HG02759 (cell line): ENCODE data around the gene EPB41L1.
"Not testable (repeated sequence)": the region's sequence is repeated elsewhere in the genome, so short reads cannot be mapped to it uniquely, and the experiment has no call there.

Experiments used
- ATAC-seq: cut with Tn5 transposase; IDR thresholded peaks from one replicate; pipeline ENCODE4 v1.9.1; 2021; ENCODE audit warnings: mild to moderate bottlenecking, moderate library complexity; ENCODE audit not compliant: unreplicated experiment

Gene EPB41L1

DNA sequence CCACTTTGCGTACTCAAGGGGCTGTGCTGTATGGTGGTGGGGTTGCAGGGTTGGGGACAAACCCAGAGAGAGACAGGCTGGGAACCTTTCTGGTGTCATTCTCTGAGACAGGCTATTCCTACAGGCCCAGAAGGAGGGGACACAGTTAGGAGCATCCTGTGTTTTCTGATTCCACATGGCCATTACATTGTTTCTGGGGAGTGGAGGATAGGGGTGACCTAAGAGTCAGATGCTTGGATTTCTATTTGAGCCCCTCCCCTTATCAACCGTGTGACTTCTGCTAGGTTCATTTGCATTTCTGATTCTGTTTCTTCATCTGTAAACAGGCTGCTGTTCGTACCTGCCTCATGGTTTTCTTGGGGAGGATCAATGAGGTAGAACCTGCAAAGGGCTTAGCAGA, 29.4 kb upstream of the EPB41L1 start:
- ATAC-seq, result no peak

DNA sequence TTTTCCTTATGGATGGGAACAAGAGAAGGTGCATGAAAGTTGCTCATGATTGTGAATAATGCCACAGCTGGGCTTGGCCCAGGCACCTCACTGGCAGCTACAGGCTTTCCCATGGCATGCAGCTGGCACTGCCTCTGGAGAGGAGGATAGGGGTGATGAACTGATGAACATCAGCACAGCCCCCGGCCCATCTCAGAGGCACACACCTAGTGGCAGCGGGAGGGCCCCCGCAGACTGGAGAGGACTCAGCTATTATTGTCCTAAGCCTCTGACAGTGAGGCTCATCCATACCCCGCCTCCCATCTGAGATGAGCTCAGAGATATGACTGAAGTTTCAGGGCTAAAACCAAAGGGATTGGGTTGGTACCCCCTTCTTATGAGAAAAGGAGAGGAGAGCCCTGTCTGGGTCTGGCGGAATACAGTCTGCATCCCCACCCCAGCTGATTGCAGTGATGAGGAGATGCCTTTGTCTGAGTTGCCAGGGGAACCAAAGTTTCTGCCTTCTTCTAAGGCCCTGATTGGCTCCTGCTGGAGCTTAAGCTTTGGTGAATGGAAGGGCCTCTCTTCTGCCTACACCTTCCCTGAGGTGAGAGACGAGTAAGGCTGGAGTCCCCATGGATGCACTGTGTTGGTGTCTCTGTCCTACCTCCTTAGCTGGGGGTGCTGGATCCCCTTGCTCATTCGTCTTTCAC, 27.6 kb upstream of the EPB41L1 start:
- ATAC-seq, result no peak

DNA sequence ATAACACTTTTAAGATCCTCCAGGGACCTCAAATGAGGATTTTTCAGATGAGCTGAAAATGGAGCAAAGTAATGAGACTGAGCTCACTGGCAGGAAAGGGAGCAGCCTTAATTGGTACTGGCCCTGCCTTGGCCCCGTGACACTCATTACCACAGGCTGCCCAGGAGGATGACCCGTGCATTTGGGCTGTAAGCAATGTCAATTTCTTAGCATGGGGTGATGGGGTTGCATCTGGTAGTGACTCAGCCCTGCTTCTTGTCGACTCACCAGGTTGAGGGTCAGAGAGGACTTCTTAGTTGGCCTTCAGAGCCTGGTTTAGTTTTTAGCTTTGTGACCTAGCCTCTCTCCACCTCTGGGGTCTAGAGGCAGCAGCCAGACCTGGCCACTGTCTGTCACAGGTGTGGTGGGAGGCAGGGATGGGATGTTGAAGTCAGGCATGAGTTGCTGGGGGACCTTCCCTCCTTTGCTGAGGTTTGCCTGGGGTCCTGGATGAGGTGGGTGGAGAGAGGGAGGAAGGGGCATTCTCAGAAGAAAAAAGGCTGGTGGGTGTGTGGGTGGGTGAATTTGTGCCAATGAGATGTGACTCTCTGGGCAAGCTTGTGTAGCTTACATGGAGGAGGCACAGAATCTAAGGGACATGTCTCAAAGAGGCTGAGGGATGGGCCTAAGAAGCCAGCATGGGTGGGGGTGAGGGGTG, 25.9 kb upstream of the EPB41L1 start:
- ATAC-seq, result no peak

DNA sequence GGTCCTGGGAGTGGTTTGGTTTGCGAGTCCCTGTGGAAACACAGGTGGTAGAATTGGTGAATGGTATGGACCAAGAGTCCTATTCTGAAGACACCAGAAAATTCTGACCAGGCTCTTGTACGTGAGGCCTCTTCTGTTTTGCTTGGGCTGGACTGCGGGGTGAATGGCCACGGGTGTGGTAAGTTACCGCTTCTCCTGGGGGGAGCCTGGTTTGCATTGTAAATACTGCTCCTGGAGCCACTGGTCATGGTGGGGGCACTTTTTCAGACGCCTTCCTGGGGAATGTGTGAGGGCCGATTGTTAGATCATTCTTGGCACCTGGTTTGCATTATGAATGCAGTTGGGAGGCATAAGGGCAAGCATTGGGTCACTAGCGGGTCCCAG, 25.4 kb upstream of the EPB41L1 start:
- ATAC-seq, result no peak

DNA sequence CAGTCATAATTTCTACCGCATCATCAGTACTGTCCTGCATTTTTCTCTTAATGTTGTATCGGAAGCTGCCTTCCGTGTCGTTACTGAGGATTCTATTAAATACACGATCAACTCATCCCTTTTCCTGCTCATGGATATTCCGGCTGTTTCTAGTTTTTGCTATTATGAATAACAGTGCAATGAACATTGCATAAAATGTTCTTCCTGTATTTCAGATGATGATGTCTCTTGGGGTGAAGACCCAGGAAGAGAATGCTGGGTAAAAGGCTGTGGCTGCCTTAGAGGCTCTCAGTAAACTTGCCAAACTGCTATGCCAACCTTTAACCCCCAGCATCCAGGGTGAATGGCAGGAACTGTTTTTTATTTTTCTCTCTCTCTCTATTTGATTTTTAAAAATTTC, 24.1 kb upstream of the EPB41L1 start:
- ATAC-seq, result no peak

DNA sequence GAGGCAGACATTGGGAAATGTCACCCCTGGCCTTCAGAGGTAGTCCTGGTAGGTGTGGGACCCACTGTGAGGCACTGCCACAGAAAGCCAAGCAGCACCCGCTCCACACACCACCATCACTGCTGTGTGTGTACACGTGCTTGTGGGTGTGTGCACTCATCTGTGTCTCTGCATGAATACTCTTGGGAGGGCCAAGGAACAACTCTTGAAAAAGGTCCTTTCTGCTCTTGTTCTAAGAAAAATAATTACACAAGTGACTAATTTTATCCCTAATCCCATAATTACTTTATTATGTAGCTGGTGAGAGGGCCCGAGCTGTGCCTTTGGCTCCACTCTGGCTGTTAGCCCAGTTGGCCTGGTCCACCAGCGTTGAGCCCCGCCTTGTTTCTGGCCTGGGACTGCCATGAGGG, 21.7 kb upstream of the EPB41L1 start:
- ATAC-seq, result no peak

DNA sequence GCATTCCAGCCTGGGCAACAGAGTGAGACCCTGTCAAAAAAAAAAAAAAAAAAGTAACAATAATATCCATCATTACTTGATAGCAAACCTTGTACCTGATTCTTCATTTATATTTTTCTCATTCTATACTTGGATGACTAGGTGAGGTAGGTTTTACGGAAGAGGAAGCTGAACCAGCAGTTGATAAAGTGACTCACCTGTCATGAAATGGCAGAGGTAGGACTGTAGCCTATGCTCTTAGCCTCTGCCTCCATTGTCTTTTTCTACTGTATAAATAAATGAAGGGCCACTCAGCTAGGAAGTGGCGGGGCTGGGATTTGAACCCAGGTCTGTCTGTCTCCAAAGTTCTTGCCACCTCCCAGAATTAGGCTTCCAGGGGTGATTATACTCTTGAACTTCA, 20.7 kb upstream of the EPB41L1 start:
- no peak for ATAC-seq

DNA sequence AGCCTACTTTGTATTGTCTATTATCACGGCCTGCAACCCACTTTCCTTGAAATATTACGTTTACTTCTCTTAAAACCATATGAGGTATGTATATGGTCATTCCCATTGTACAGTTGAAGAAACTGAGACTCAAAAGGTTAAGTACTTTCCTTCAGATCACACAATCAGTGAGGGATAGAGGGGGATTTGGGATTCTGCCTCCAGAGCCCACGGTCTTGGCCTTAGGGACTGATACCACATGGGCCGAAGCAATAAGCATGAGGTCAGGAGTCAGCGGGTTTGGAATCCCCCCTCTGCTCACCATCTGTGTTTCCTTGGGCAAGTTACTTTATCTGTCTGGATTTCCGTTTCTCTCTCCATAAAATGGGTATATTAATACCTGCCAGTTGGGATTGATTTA, 19.4 kb upstream of the EPB41L1 start:
- no peak for ATAC-seq

DNA sequence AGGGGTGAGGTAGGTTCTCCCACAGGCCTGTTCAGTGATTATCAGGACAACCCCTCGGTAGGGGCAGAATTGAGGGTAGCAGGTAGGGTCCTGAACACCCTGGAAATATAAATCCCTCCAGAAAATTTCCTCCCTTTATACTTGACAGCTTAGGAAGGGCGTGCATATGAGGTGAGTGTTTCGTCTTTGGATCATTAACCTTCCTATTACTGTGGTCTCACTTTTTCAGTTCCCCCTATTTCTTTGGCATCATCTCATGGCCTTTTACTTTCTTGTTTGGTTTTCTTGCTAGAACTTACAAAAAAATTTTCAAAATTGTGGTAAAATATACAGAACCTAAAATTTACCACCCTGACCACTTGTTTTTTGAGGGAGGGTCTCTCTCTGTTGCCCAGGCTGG, 18.7 kb upstream of the EPB41L1 start:
- no peak for ATAC-seq

DNA sequence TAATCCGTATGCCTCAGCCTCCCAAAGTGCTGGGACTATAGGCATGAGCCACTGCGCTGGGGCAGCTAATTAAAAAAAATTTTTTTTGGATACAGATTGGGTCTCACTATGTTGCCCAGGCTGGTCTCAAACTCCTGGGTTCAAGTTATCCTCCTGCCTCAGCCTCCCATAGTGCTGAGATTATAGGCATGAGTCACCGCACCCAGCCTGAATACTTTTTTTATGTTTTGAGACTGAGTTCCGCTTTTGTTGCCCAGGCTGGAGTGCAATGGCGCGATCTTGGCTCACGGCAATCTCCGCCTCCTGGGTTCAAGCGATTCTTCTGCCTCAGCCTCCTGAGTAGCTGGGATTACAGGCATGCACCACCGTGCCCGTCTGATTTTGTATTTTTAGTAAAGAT, 17.2 kb upstream of the EPB41L1 start:
- ATAC-seq, result not testable (repeated sequence)

DNA sequence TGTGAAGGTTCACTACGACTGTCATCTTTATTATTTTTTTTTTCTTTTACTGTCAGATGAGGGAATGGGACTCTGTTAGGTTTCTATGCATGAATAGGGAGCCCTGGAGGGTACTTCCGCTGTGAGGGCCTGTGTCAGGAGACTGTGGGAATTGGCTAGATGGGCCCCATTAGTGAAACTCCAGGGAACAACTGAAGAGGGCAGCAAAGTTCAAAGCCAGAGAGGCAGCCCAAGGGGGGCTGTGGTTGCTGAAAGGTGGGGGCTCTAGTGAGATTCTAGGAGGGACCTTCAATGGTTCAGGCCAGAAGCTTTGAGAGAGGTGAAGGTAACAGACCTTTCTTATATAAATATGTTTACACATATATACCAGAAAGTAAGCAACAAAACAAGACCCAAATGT, 13.2 kb upstream of the EPB41L1 start:
- ATAC-seq, result no peak

DNA sequence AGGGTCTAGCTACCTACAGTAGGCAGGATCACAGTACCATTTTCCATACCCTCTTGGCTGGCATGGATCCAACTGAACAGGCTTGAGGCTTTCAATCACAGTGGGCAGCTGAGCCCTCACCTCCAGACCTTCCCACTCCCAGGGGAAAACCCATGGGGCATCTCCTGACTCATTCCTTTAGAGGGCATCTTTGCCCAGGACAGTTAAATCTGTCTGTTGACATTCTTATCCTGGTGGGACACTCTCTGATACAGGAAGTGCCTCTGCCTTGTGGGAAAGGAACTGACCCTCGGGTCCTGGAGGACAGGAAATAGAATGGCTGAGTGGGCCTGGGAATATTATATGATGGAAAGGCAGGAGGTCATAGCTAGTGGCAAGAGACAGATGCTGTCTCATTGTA, 10.2 kb upstream of the EPB41L1 start:
- no peak for ATAC-seq

DNA sequence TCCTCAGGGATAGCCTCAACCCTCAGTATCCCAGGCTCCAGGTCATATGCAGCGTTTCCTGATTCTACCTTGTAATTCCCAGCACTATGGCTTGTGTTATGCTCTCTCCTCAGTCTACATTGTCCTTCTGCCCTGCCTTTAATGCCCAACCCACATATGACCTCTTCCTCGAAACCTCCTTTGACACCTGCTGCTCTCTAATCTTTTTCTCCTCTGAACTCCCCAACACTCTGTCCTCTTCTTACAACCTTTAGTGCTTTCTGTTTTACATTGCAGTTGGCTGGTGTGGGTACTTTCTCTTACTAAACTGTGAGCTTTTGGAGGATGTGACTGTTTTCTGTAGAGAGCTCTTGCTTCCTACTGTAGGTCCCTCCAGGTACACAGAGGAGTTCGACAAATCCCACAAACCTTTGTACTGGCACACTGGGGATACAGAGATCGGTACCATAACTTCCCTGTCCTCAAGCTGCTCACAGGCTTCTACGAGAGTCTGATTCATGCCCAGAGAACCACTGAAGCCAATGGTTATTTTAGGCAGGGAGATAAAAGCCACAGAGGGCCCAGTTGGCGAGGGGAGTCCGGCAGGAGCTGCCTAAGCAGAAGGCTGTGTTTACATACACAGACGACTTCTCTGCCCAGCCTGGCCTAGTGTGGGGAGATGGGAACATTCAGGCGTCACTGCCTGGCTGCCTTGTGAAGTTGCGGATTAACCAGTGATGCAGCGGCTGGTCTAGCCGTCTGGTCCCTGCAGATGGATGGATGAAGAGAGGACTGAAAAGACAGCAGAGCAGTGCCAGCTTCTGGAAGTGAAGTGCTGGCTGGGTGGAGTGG, 8.4 kb upstream of the EPB41L1 start:
- ATAC-seq, result no peak

DNA sequence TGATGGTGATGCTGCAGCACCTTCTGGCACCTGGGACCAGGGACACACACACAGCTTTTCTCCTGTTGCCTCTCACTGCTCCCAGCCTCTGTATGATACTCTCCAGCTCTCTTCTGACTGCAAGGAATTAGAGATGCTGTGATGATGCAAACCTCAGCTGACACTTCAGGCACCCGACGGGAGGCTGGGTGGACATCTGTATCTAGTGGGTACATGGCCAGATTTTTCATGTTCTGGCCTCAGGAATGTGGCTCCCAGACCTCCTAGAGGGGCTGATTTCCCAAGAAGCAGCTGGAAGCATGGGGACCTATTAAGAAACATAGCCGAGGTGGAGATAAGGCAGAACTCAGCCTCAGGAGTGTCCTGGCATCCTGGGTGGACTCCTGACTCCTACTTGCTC, 6.8 kb upstream of the EPB41L1 start:
- no peak for ATAC-seq

DNA sequence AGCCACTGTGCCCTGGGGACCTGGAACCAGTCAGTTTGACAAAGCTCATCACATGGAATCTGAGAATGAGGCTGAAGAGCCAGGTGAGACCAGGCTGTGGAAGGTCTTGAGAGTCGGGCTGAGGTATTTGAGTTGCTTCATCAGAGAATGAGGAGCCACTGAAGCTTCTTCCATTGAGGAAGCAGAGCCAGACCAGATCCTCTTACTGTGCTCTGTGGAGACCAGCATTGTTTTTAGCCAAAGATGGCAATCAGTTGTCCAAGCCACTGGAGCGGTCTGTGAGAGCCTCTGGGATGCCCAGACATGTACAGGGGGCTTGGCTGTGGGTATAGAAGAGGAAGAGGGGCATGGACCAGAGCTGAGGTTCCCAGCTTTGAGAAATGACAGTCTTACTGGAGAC, 6.1 kb upstream of the EPB41L1 start:
- ATAC-seq, result no peak

DNA sequence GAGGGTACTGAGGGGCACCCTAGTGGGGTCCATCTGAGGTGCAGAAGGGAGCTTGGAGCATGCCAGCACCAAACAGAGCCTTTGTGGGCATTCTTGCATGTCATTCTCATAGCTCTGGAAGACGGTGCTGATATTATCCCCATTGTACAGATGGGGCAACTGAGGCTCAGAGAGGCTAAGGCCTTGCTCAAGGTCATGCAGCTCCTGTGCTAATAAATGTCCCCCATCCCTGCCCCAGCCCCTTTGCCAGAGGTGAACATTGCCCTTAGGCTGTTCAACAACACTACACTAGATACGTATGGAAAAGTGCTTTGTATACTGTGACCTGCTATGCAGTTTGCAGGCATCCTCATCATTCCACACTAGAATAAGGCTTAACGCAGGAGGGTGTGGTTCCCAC, 5.5 kb upstream of the EPB41L1 start:
- ATAC-seq, result no peak

DNA sequence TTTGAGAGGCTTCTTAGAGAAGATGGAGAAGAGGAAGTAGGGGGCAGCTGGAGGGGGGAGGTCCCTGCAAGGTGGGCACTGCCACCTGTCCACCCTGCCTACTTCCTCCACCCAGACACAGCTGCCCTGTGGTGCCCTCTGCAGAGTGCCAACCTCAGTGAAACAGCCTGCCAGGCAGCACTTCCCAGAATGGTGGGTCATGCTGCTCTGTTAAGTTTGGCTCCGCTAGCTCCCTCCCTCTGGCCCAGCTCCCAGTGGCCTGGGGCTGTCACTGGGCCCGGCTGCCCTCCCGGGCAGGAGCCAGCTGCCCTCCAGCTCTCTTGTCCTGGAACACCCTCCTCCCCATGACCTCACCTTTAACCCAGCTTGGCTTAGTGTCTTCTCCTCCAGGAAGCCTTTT, 5.1 kb upstream of the EPB41L1 start:
- ATAC-seq, result no peak

DNA sequence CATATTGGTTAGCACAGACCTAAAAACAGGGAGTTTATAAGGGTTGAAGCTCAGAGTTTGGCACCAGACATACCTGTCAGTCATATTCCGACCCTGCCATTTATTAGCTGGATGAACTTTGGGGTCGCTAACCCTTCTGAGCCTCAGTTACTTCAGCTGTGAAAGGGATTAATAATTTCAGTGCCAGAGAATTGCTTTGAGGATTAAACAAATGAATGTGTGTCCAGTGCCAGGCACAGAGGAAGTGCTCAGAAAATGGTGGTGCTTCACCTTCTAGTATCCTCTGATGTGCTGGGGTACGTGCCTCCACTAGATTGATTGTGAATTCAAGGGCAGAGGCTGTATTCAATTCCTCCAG, 4.1 kb upstream of the EPB41L1 start:
- ATAC-seq, result no peak

DNA sequence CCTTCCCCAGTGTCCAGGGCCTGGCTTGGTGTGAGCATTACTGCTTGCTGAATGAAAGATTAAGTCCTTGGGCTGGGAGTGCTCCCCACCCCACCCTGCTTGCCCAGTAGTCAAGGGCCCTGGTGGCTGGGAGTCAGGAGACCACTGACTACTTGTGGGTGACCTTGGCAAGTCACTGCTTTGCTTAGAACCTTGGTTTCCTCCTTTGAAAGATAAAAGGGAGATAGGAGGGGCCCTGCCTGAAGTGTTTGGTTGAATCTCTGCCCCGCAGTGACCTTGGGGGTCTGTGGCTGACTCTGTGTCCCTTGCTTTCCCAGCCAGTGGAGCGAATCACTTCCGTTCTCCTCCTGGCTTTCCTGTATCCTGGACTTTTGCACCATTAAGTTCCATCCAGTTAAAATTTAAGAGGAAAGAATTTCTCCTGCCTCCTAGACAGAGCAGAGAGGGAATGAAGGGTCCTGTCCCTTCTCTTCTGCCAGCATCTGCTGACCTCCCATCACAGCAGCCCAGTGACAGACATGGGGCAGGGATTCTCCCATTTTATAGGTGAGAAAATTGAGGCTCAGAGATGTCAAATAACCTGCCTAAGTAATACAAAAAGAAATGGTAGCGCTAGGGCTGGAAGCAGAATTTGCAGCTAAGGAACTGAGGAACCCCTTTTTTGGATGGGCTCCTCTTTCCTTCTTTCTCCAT, 3.5 kb upstream of the EPB41L1 start:
- ATAC-seq, result no peak

DNA sequence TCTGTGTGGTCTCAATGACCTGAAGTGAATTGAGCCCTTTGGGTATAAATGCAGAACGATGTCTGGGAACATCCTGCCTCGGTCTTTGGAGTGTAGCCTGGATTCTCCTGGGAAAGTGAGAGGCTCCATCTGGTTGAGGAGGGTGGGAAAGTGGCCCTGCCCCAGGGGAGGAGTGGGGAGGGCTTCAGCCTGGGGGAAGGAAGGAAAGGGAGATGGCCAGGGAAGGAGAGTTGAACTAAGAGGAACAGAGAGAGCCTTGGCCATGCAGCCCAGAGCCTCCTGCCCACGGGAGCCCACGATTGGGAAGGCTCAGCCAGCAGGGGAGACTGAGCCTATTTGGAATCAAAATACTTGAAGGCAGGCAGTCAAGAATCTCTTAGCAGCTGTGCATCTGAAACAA, 2.3 kb upstream of the EPB41L1 start:
- ATAC-seq, result no peak

DNA sequence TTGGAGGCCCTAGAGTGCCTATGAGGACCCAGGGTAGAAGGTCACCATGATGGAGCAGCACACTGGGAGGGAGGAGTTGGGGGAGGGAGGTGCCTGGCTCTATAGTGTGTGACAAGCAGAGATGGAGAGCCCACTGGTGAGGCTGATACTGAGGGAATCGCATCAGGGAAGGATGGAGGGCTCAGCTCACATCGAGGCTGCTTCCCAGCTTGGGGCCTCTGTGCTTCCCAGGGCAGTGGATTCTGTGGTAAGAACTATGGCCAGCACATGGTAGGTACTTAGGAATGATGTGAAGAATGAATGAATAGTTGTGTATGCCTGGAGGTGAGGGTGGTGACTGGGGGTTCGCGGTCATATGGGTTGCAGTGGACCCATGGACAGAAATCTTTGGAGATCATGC, 1.3 kb upstream of the EPB41L1 start:
- no peak for ATAC-seq
